Caco-2 (cell line): ENCODE measurements around the gene ST8SIA6. TPM values are rescaled to one million over a fixed set of nuclear protein-coding genes. Genes with fewer than 3 reads are reported as not detected.
"Not testable (repeated sequence)": the region's sequence is repeated elsewhere in the genome, so short reads cannot be mapped to it uniquely, and the experiment has no call there.

Experiments used
- BruUV-seq: library from RNA; stranded (reverse); fragments of 400-500 nt; replicated peaks from 2 replicates; lab custom pipeline; 2021; lab: Mats Ljungman, UMichigan
- CTCF ChIA-PET: fragments of 300-600 bp; sonication (Branson Sonifier 250); formaldehyde crosslinking; loops from one replicate; lab custom pipeline; 2022; ENCODE audit warnings: antibody characterized with exemption; lab: Charles Lee
- POLR2A ChIA-PET: fragments of 300-600 bp; sonication (Branson Sonifier 250); formaldehyde crosslinking; loops from one replicate; lab custom pipeline; 2022; ENCODE audit warnings: antibody characterized with exemption; lab: Charles Lee
- DNase-seq, 2 experiments: peaks; one replicate each; pipeline versions ENCODE4 v3.0.0 to v3.0.0-alpha.2; 2020 to 2022
- H3K27me3 ChIP-seq: replicated peaks from 2 replicates; pipeline ENCODE4 v1.6.0; 2011; ENCODE audit warnings: low read length; ENCODE audit not compliant: control insufficient read depth, insufficient read depth
- H3K36me3 ChIP-seq: 2 replicates; pipeline ENCODE4 v1.5.1; 2011; ENCODE audit warnings: low read length; ENCODE audit not compliant: control insufficient read depth, insufficient read depth
- H3K4me1 ChIP-seq: fragments of 250-450 bp; sonication (Bioruptor Pico); 2 replicates; pipeline ENCODE4 v1.5.1; 2020; ENCODE audit warnings: mild to moderate bottlenecking
- H3K4me3 ChIP-seq: 2 replicates; pipeline ENCODE4 v1.5.1; 2011; ENCODE audit warnings: low read depth, mild to moderate bottlenecking, control low read depth, low read length
- H3K9me3 ChIP-seq: fragments of 250-450 bp; sonication (Bioruptor Pico); 2 replicates; pipeline ENCODE4 v1.5.1; 2020; ENCODE audit warnings: mild to moderate bottlenecking, moderate library complexity
- H3K27ac Mint-ChIP-seq: one replicate; pipeline ENCODE4 v1.8.0; 2022; ENCODE audit warnings: mixed read lengths; ENCODE audit not compliant: unreplicated experiment
- H3K27me3 Mint-ChIP-seq: one replicate; pipeline ENCODE4 v1.8.0; 2022; ENCODE audit warnings: mixed read lengths; ENCODE audit not compliant: insufficient read depth, unreplicated experiment
- H3K36me3 Mint-ChIP-seq: one replicate; pipeline ENCODE4 v1.8.0; 2022; ENCODE audit warnings: mild to moderate bottlenecking, mixed read lengths; ENCODE audit not compliant: insufficient read depth, unreplicated experiment
- H3K4me1 Mint-ChIP-seq: one replicate; pipeline ENCODE4 v1.8.0; 2022; ENCODE audit warnings: low read depth, mixed read lengths; ENCODE audit not compliant: unreplicated experiment
- H3K4me3 Mint-ChIP-seq: one replicate; pipeline ENCODE4 v1.8.0; 2022; ENCODE audit warnings: mild to moderate bottlenecking, moderate library complexity, mixed read lengths; ENCODE audit not compliant: unreplicated experiment
- H3K9me3 Mint-ChIP-seq: one replicate; pipeline ENCODE4 v1.8.0; 2022; ENCODE audit warnings: mixed read lengths; ENCODE audit not compliant: unreplicated experiment
- intact Hi-C: fragments of 100-400 bp; cut with micrococcal nuclease; formaldehyde crosslinking; loops from one replicate; pipeline ENCODE4 v1.10.0; 2022; ENCODE audit not compliant: unreplicated experiment
- total RNA-seq: library from RNA; stranded (reverse); gene quantifications from 2 replicates; pipeline ENCODE4 v1.2.3, GENCODE V29; 2022
- TF ChIP-seq, protein P1 (sequence below), 2 experiments: fragments of 200-600 bp in 1 of 2; IDR thresholded peaks; 1 replicate in 1 of 2; 2 replicates in 1 of 2; pipeline versions ENCODE4 v1.5.1 to v1.8.0; 2011 to 2022; ENCODE audit warnings: antibody characterized with exemption in 1 of 2, control low read depth in 1 of 2, inconsistent platforms in 1 of 2, low read depth in 1 of 2, low read length in 1 of 2, mild to moderate bottlenecking in 1 of 2, moderate library complexity in 1 of 2; ENCODE audit not compliant: insufficient read depth in 1 of 2, severe bottlenecking in 1 of 2, unreplicated experiment in 1 of 2

The ST8SIA6 gene
- total RNA-seq, 1 experiment from 2014 or later, result 0.16 TPM

DNA sequence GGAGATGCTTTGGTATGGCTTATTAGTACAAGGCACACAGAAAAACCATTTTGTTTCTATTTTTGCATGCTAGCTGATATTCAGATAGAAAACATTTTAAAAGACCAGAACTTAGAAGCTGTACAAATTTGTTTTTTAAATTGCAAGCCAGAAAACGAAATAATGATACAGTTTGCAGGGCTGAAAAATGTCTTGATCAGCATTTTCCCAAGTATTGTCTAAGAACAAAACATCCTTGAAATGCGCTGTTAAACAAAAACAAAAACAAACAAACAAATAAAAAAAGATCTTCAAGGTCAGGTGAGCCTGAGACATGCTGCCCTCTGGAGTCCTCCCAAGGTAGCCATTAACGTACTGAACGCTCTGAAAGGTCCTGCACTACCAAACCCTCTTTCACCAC is 128.0 kb downstream of the ST8SIA6 start:
- H3K36me3 Mint-ChIP-seq, result no peaks in the 10 kb centered on the region
- no peaks in the 10 kb centered on the region for H3K9me3 Mint-ChIP-seq
- no peaks in the 10 kb centered on the region for H3K4me1 Mint-ChIP-seq
- DNase-seq, result no peak
- H3K36me3 ChIP-seq, result no peaks in the 10 kb centered on the region
- no peaks in the 10 kb centered on the region for H3K4me1 ChIP-seq
- H3K4me3 ChIP-seq, result no peak overlapping the region
- ChIA-PET POLR2A (no interaction called here), CTCF (no interaction called here)
- no peaks in the 10 kb centered on the region for H3K27me3 Mint-ChIP-seq
- H3K27me3 ChIP-seq, result no peaks in the 10 kb centered on the region
- intact Hi-C loops, result no loop called here
- H3K27ac Mint-ChIP-seq, result no peak overlapping the region
- BruUV-seq, result no TSS peak
- TF ChIP-seq, protein P1, sequence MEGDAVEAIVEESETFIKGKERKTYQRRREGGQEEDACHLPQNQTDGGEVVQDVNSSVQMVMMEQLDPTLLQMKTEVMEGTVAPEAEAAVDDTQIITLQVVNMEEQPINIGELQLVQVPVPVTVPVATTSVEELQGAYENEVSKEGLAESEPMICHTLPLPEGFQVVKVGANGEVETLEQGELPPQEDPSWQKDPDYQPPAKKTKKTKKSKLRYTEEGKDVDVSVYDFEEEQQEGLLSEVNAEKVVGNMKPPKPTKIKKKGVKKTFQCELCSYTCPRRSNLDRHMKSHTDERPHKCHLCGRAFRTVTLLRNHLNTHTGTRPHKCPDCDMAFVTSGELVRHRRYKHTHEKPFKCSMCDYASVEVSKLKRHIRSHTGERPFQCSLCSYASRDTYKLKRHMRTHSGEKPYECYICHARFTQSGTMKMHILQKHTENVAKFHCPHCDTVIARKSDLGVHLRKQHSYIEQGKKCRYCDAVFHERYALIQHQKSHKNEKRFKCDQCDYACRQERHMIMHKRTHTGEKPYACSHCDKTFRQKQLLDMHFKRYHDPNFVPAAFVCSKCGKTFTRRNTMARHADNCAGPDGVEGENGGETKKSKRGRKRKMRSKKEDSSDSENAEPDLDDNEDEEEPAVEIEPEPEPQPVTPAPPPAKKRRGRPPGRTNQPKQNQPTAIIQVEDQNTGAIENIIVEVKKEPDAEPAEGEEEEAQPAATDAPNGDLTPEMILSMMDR (IDR thresholded peaks at IDR 0.05; ENCODE audit: insufficient read depth in 1 of 2, low read depth in 1 of 2, low read length in 1 of 2, severe bottlenecking in 1 of 2, unreplicated experiment in 1 of 2), result no peak
- H3K4me3 Mint-ChIP-seq, result no peak overlapping the region
- no peaks in the 10 kb centered on the region for H3K9me3 ChIP-seq

GRCh38 chr10:17321957-17322356 is 132.4 kb downstream of the ST8SIA6 start:
- DNase-seq, POLR2A ChIA-PET, H3K4me1 ChIP-seq, H3K27me3 ChIP-seq, BruUV-seq, H3K4me1 Mint-ChIP-seq, H3K27ac Mint-ChIP-seq, H3K36me3 ChIP-seq, H3K27me3 Mint-ChIP-seq, H3K9me3 ChIP-seq, H3K4me3 Mint-ChIP-seq, H3K36me3 Mint-ChIP-seq, H3K4me3 ChIP-seq, intact Hi-C loops, H3K9me3 Mint-ChIP-seq: not testable (repeated sequence)
- CTCF ChIA-PET, result interaction anchor here (0.5 to 0.6 kb wide), 2 partner anchors 76 to 504 kb away, joined by 3 read pairs; no protein-coding TSS in a partner anchor

- H3K27me3 ChIP-seq, result no peaks in the 10 kb centered on the region
- H3K4me1 ChIP-seq, result no peaks in the 10 kb centered on the region
- Mint-ChIP-seq H3K9me3 (no peaks in the 10 kb centered on the region), H3K27ac (no peak overlapping the region), H3K4me3 (no peak overlapping the region), H3K27me3 (peaks cover 13% of the 10 kb centered on the region), H3K36me3 (no peaks in the 10 kb centered on the region), H3K4me1 (no peaks in the 10 kb centered on the region)
- CTCF ChIA-PET, result no interaction called here
- intact Hi-C loops, result no loop called here
- no peak overlapping the region for H3K4me3 ChIP-seq
- no peaks in the 10 kb centered on the region for H3K36me3 ChIP-seq
- no peaks in the 10 kb centered on the region for H3K9me3 ChIP-seq
- no peak for DNase-seq
- TF ChIP-seq, protein P1 (IDR thresholded peaks at IDR 0.05; ENCODE audit: insufficient read depth in 1 of 2, low read depth in 1 of 2, low read length in 1 of 2, severe bottlenecking in 1 of 2, unreplicated experiment in 1 of 2), result no peak
- POLR2A ChIA-PET, result no interaction called here
- BruUV-seq, result no TSS peak
Observed at GRCh38 chr10:17316488-17317170, 137.8 kb downstream of the ST8SIA6 start.
